Activated CD8-positive, alpha-beta memory T cell treated with anti-CD3 and anti-CD28 coated beads for 24 hours (primary cell): ENCODE results near the gene ELK3.
"Not testable (repeated sequence)": the region's sequence is repeated elsewhere in the genome, so short reads cannot be mapped to it uniquely, and the experiment has no call there.

Source experiments
- DNase-seq: peaks from one replicate; pipeline ENCODE4 v3.0.0-alpha.2; 2020

ELK3 gene

DNA sequence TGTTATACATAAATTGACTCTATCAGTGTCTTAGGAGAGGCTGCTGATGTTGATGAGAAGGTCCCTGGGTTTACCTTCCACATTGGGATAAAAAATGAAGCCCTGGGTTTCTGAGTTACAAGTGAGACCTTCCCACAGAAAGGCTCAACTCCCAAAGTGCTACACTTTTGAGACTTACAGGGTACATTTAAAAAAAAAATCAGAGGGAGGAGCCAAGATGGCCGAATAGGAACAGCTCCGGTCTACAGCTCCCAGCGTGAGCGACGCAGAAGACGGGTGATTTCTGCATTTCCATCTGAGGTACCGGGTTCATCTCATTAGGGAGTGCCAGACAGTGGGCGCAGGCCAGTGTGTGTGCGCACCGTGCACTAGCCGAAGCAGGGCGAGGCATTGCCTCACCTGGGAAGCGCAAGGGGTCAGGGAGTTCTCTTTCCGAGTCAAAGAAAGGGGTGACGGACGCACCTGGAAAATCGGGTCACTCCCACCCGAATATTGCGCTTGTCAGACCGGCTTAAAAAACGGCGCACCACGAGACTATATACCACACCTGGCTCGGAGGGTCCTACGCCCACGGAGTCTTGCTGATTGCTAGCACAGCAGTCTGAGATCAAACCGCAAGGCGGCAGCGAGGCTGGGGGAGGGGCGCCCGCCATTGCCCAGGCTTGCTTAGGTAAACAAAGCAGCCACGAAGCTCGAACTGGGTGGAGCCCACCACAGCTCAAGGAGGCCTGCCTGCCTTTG is 121.7 kb downstream of the ELK3 start:
- peak; percentile 64 for DNase-seq

DNA sequence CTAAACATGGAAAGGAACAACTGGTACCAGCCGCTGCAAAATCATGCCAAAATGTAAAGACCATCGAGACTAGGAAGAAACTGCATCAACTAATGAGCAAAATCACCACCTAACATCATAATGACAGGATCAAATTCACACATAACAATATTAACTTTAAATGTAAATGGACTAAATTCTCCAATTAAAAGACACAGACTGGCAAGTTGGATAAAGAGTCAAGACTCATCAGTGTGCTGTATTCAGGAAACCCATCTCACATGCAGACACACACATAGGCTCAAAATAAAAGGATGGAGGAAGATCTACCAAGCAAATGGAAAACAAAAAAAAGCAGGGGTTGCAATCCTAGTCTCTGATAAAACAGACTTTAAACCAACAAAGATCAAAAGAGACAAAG is 123.6 kb downstream of the ELK3 start:
- not testable (repeated sequence) for DNase-seq
